ENCODE measurements around the gene NUDT1.

Gene NUDT1

DNA sequence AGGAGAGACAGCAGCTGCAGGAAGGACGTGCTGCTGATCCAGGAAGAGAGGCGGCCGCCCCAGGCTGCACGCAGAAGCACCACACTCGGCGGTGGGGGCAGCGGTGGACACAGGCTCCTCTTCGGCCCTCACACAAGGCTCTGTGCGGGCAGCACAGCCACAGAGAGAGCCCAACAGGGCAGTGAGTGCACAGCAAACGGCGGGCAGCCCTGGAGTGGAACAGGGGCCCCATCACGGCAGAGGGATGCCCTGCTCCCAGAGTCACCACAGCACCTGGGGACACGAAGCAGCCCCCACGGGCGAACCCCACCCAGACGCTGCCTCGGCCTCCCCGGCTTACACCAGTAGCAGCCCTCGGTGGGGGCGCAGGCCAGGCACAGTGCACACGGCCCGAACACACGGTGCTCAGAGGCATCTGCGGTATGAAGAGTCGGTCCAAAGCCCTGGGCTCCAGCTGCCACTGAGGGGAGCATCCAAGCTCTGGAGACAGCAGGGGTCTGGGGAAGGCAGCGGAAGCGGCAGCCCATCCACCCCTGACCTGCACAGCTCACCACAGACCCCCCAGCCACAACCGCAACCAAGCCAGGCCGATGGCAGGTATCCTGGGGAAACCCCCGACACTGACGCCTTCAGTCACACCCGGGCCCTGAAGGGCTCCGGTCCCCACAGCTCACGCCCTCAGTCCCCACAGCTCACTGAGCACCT, 16.8 kb downstream of the NUDT1 start:
- H3K4me1 ChIP-seq (ENCODE audit: control extremely low read depth in 1 of 4, control insufficient read depth in 4 of 4, insufficient read depth in 4 of 4, low read length in 3 of 4), result peaks cover 0 to 9% (median 5%) of the 10 kb centered on the region in 4 experiments
- WGBS (ENCODE audit: insufficient coverage), result 97% methylated on average over 26 of the region's 34 CpGs
- H3K27ac ChIP-seq (ENCODE audit: insufficient read depth in 1 of 2, low read depth in 1 of 2, low read length in 2 of 2, poor library complexity in 1 of 2, severe bottlenecking in 2 of 2), result no peak overlapping the region
- DNase-seq, result no peak
- H3K27me3 ChIP-seq (replicated peaks in 2 of 5; ENCODE audit: control insufficient read depth in 4 of 5, insufficient read depth in 5 of 5, low read length in 4 of 5), result no peaks in the 10 kb centered on the region
- no peak overlapping the region for H3K4me3 ChIP-seq (ENCODE audit: control insufficient read depth in 1 of 7, extremely low read depth in 1 of 7, insufficient read depth in 4 of 7, low read depth in 2 of 7, low read length in 6 of 7)
- CTCF ChIA-PET, result interaction anchor here (1.3 kb wide), 2 partner anchors 10 to 19 kb away, joined by 4 to 5 read pairs; no protein-coding TSS in a partner anchor
- no peaks in the 10 kb centered on the region for H3K9me3 ChIP-seq (ENCODE audit: control extremely low read depth in 1 of 5, control insufficient read depth in 4 of 5, insufficient read depth in 2 of 5, low read depth in 1 of 5, low read length in 4 of 5)
- POLR2A ChIA-PET, result no interaction called here
- H3K36me3 ChIP-seq (ENCODE audit: control insufficient read depth in 4 of 4, insufficient read depth in 4 of 4, low read length in 3 of 4), result peaks cover 0 to 71% (median 12%) of the 10 kb centered on the region in 4 experiments

GRCh38 chr7:2259480-2259879, 17.5 kb downstream of the NUDT1 start:
- peaks cover 0 to 9% (median 5%) of the 10 kb centered on the region in 4 experiments for H3K4me1 ChIP-seq (ENCODE audit: control extremely low read depth in 1 of 4, control insufficient read depth in 4 of 4, insufficient read depth in 4 of 4, low read length in 3 of 4)
- H3K27ac ChIP-seq (ENCODE audit: insufficient read depth in 1 of 2, low read depth in 1 of 2, low read length in 2 of 2, poor library complexity in 1 of 2, severe bottlenecking in 2 of 2), result no peak overlapping the region
- ChIA-PET POLR2A (no interaction called here), CTCF (interaction anchor here (1.3 kb wide), 2 partner anchors 10 to 19 kb away, joined by 4 to 5 read pairs; no protein-coding TSS in a partner anchor)
- no peak for DNase-seq
- H3K4me3 ChIP-seq (ENCODE audit: control insufficient read depth in 1 of 7, extremely low read depth in 1 of 7, insufficient read depth in 4 of 7, low read depth in 2 of 7, low read length in 6 of 7), result no peak overlapping the region
- H3K27me3 ChIP-seq (replicated peaks in 2 of 5; ENCODE audit: control insufficient read depth in 4 of 5, insufficient read depth in 5 of 5, low read length in 4 of 5), result no peaks in the 10 kb centered on the region
- H3K9me3 ChIP-seq (ENCODE audit: control extremely low read depth in 1 of 5, control insufficient read depth in 4 of 5, insufficient read depth in 2 of 5, low read depth in 1 of 5, low read length in 4 of 5), result no peaks in the 10 kb centered on the region
- 97% methylated on average over 5 of the region's 9 CpGs for WGBS (ENCODE audit: insufficient coverage)
- peaks cover 0 to 71% (median 14%) of the 10 kb centered on the region in 4 experiments for H3K36me3 ChIP-seq (ENCODE audit: control insufficient read depth in 4 of 4, insufficient read depth in 4 of 4, low read length in 3 of 4)

- H3K27me3 ChIP-seq (replicated peaks in 2 of 5; ENCODE audit: control insufficient read depth in 4 of 5, insufficient read depth in 5 of 5, low read length in 4 of 5), result no peaks in the 10 kb centered on the region
- no peak for DNase-seq
- H3K4me1 ChIP-seq (ENCODE audit: control extremely low read depth in 1 of 4, control insufficient read depth in 4 of 4, insufficient read depth in 4 of 4, low read length in 3 of 4), result peaks cover 0 to 9% (median 5%) of the 10 kb centered on the region in 4 experiments
- H3K36me3 ChIP-seq (ENCODE audit: control insufficient read depth in 4 of 4, insufficient read depth in 4 of 4, low read length in 3 of 4), result peaks cover 0 to 62% (median 12%) of the 10 kb centered on the region in 4 experiments
- 98% methylated on average over 5 of the region's 5 CpGs for WGBS (ENCODE audit: insufficient coverage)
- ChIA-PET POLR2A (no interaction called here), CTCF (interaction anchor here (1.1 to 3.2 kb wide), 6 partner anchors 9 to 93 kb away, joined by 3 to 21 read pairs (median 3); no protein-coding TSS in a partner anchor)
- no peak overlapping the region for H3K27ac ChIP-seq (ENCODE audit: insufficient read depth in 1 of 2, low read depth in 1 of 2, low read length in 2 of 2, poor library complexity in 1 of 2, severe bottlenecking in 2 of 2)
- no peak overlapping the region for H3K4me3 ChIP-seq (ENCODE audit: control insufficient read depth in 1 of 7, extremely low read depth in 1 of 7, insufficient read depth in 4 of 7, low read depth in 2 of 7, low read length in 6 of 7)
- no peaks in the 10 kb centered on the region for H3K9me3 ChIP-seq (ENCODE audit: control extremely low read depth in 1 of 5, control insufficient read depth in 4 of 5, insufficient read depth in 2 of 5, low read depth in 1 of 5, low read length in 4 of 5)
Measured at GRCh38 chr7:2260820-2261219, 18.8 kb downstream of the NUDT1 start.

DNA sequence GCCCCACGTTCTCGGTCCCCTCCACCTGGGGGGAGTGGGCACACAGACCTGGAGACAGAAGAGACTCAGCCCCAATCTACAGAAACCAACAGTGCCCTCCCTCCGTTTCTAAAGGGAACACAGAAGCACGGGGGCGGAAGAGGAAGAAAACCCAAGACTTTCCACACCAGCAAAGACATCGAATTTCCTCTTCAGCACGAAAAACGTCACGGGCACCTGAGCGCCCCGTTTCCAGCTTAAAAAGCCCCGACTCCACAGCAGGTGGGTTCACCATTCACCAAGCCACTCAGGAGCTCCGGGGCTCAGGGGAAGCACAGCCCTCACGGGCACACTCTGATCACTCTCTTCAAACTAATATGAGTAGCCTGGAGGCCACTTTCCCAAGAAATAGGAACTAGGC, 19.6 kb downstream of the NUDT1 start:
- H3K4me1 ChIP-seq (ENCODE audit: control extremely low read depth in 1 of 4, control insufficient read depth in 4 of 4, insufficient read depth in 4 of 4, low read length in 3 of 4), result peaks cover 0 to 9% (median 5%) of the 10 kb centered on the region in 4 experiments
- peak; percentile 37 to 57 (median 48) for DNase-seq
- H3K36me3 ChIP-seq (ENCODE audit: control insufficient read depth in 4 of 4, insufficient read depth in 4 of 4, low read length in 3 of 4), result peaks cover 0 to 54% (median 11%) of the 10 kb centered on the region in 4 experiments
- no peaks in the 10 kb centered on the region for H3K27me3 ChIP-seq (replicated peaks in 2 of 5; ENCODE audit: control insufficient read depth in 4 of 5, insufficient read depth in 5 of 5, low read length in 4 of 5)
- CTCF ChIA-PET, result interaction anchor here (0.6 to 3.2 kb wide), 5 partner anchors 13 to 443 kb away, joined by 3 to 21 read pairs (median 4); no protein-coding TSS in a partner anchor
- POLR2A ChIA-PET, result interaction anchor here (0.5 kb wide), 1 partner anchor 15 kb away, joined by 4 read pairs; no protein-coding TSS in a partner anchor
- WGBS (ENCODE audit: insufficient coverage), result 5% methylated on average over 12 of the region's 14 CpGs
- no peaks in the 10 kb centered on the region for H3K9me3 ChIP-seq (ENCODE audit: control extremely low read depth in 1 of 5, control insufficient read depth in 4 of 5, insufficient read depth in 2 of 5, low read depth in 1 of 5, low read length in 4 of 5)
- peak overlapping the region in 1 of 2 experiments; percentile 34 for H3K27ac ChIP-seq (ENCODE audit: insufficient read depth in 1 of 2, low read depth in 1 of 2, low read length in 2 of 2, poor library complexity in 1 of 2, severe bottlenecking in 2 of 2)
- H3K4me3 ChIP-seq (ENCODE audit: control insufficient read depth in 1 of 7, extremely low read depth in 1 of 7, insufficient read depth in 4 of 7, low read depth in 2 of 7, low read length in 6 of 7), result peak overlapping the region in 5 of 7 experiments; percentile 29 to 67 (median 54)

DNA sequence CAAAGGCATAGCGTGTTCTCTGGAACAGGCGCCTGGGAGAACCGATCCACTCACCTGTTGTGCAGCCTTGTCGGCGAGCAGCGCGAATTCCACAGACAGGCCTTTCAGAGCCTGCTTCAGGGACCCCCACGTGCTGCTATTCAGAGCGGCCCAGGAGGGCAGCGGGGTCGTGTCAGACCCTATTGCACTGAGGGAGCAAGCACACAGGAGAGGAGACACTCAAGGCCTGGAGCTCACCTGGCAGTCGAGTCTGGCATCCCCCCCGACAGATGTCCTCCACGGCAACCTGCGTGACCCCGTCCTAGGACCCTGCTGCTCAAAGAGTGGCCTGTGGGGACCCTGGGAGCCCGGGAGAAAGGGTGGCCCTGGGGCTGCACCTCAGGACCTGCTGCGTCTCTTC, 21.1 kb downstream of the NUDT1 start:
- Histone ChIP-seq H3K4me1 (ENCODE audit: control extremely low read depth in 1 of 4, control insufficient read depth in 4 of 4, insufficient read depth in 4 of 4, low read length in 3 of 4) (peaks cover 0 to 9% (median 5%) of the 10 kb centered on the region in 4 experiments), H3K36me3 (ENCODE audit: control insufficient read depth in 4 of 4, insufficient read depth in 4 of 4, low read length in 3 of 4) (peaks cover 0 to 45% (median 6%) of the 10 kb centered on the region in 4 experiments), H3K27me3 (replicated peaks in 2 of 5; ENCODE audit: control insufficient read depth in 4 of 5, insufficient read depth in 5 of 5, low read length in 4 of 5) (no peaks in the 10 kb centered on the region), H3K9me3 (ENCODE audit: control extremely low read depth in 1 of 5, control insufficient read depth in 4 of 5, insufficient read depth in 2 of 5, low read depth in 1 of 5, low read length in 4 of 5) (no peaks in the 10 kb centered on the region), H3K27ac (ENCODE audit: insufficient read depth in 1 of 2, low read depth in 1 of 2, low read length in 2 of 2, poor library complexity in 1 of 2, severe bottlenecking in 2 of 2) (no peak overlapping the region), H3K4me3 (ENCODE audit: control insufficient read depth in 1 of 7, extremely low read depth in 1 of 7, insufficient read depth in 4 of 7, low read depth in 2 of 7, low read length in 6 of 7) (no peak overlapping the region)
- POLR2A ChIA-PET, result no interaction called here
- no peak for DNase-seq
- CTCF ChIA-PET, result interaction anchor here (1.2 to 3.2 kb wide), 2 partner anchors 12 to 15 kb away, joined by 4 to 21 read pairs; no protein-coding TSS in a partner anchor
- WGBS (ENCODE audit: insufficient coverage), result 97% methylated on average over 17 of the region's 18 CpGs

- H3K36me3 ChIP-seq (ENCODE audit: control insufficient read depth in 4 of 4, insufficient read depth in 4 of 4, low read length in 3 of 4), result peaks cover 0 to 41% (median 6%) of the 10 kb centered on the region in 4 experiments
- H3K9me3 ChIP-seq (ENCODE audit: control extremely low read depth in 1 of 5, control insufficient read depth in 4 of 5, insufficient read depth in 2 of 5, low read depth in 1 of 5, low read length in 4 of 5), result no peaks in the 10 kb centered on the region
- no peak overlapping the region for H3K4me3 ChIP-seq (ENCODE audit: control insufficient read depth in 1 of 7, extremely low read depth in 1 of 7, insufficient read depth in 4 of 7, low read depth in 2 of 7, low read length in 6 of 7)
- WGBS (ENCODE audit: insufficient coverage), result 98% methylated on average over 23 of the region's 23 CpGs
- CTCF ChIA-PET, result interaction anchor here (1.1 kb wide), 1 partner anchor 21 kb away, joined by 3 read pairs; no protein-coding TSS in a partner anchor
- no peak overlapping the region for H3K27ac ChIP-seq (ENCODE audit: insufficient read depth in 1 of 2, low read depth in 1 of 2, low read length in 2 of 2, poor library complexity in 1 of 2, severe bottlenecking in 2 of 2)
- H3K4me1 ChIP-seq (ENCODE audit: control extremely low read depth in 1 of 4, control insufficient read depth in 4 of 4, insufficient read depth in 4 of 4, low read length in 3 of 4), result peaks cover 0 to 9% (median 5%) of the 10 kb centered on the region in 4 experiments
- no peak for DNase-seq
- no peaks in the 10 kb centered on the region for H3K27me3 ChIP-seq (replicated peaks in 2 of 5; ENCODE audit: control insufficient read depth in 4 of 5, insufficient read depth in 5 of 5, low read length in 4 of 5)
- POLR2A ChIA-PET, result no interaction called here
Measured at GRCh38 chr7:2264158-2264557, 22.1 kb downstream of the NUDT1 start.

- no peaks in the 10 kb centered on the region for H3K9me3 ChIP-seq (ENCODE audit: control extremely low read depth in 1 of 5, control insufficient read depth in 4 of 5, insufficient read depth in 2 of 5, low read depth in 1 of 5, low read length in 4 of 5)
- peaks cover 0 to 46% (median 6%) of the 10 kb centered on the region in 4 experiments for H3K36me3 ChIP-seq (ENCODE audit: control insufficient read depth in 4 of 4, insufficient read depth in 4 of 4, low read length in 3 of 4)
- H3K4me3 ChIP-seq (ENCODE audit: control insufficient read depth in 1 of 7, extremely low read depth in 1 of 7, insufficient read depth in 4 of 7, low read depth in 2 of 7, low read length in 6 of 7), result no peak overlapping the region
- 89% methylated on average over 9 of the region's 10 CpGs for WGBS (ENCODE audit: insufficient coverage)
- no peak for DNase-seq
- no peak overlapping the region for H3K27ac ChIP-seq (ENCODE audit: insufficient read depth in 1 of 2, low read depth in 1 of 2, low read length in 2 of 2, poor library complexity in 1 of 2, severe bottlenecking in 2 of 2)
- H3K4me1 ChIP-seq (ENCODE audit: control extremely low read depth in 1 of 4, control insufficient read depth in 4 of 4, insufficient read depth in 4 of 4, low read length in 3 of 4), result peaks cover 0 to 2% (median 1%) of the 10 kb centered on the region in 4 experiments
- CTCF ChIA-PET, result no interaction called here
- H3K27me3 ChIP-seq (replicated peaks in 2 of 5; ENCODE audit: control insufficient read depth in 4 of 5, insufficient read depth in 5 of 5, low read length in 4 of 5), result no peaks in the 10 kb centered on the region
- POLR2A ChIA-PET, result no interaction called here
Measured at GRCh38 chr7:2266911-2267310, 24.9 kb downstream of the NUDT1 start.

Data from common myeloid progenitor, CD34-positive (primary cell).